HepG2 (cell line): Measurements from ENCODE around the gene TM4SF18. TPM values are rescaled to one million over a fixed set of nuclear protein-coding genes. Genes with fewer than 3 reads are reported as not detected.

Source experiments
- BCL3 ChIP-seq: sonication (generic); formaldehyde crosslinking; IDR thresholded peaks from 2 replicates; pipeline ENCODE4 v1.5.1; 2020; ENCODE audit warnings: mild to moderate bottlenecking, missing genetic modification reagents, moderate library complexity
- GABPA ChIP-seq, 2 experiments: IDR thresholded peaks; 2 replicates each; pipeline ENCODE4 v1.6.1; 2011 to 2016; ENCODE audit warnings: low read depth in 2 of 2, low read length in 1 of 2, missing biosample characterization in 1 of 2, missing genetic modification characterization in 1 of 2
- HDAC6 ChIP-seq: fragments of 200-600 bp; sonication (generic); IDR thresholded peaks from 2 replicates; pipeline ENCODE4 v1.7.0; 2017; ENCODE audit warnings: mild to moderate bottlenecking, antibody characterized with exemption, low read length, low read depth
- HNF4G ChIP-seq, 2 experiments: sonication (generic) in 1 of 2; formaldehyde crosslinking in 1 of 2; IDR thresholded peaks; 2 replicates each; pipeline versions ENCODE4 v1.4.0 to v1.6.1; 2011 to 2020; ENCODE audit warnings: borderline replicate concordance in 2 of 2, low read depth in 2 of 2, mild to moderate bottlenecking in 2 of 2, low read length in 1 of 2, missing genetic modification reagents in 1 of 2, moderate library complexity in 1 of 2
- IKZF4 ChIP-seq: sonication (generic); formaldehyde crosslinking; IDR thresholded peaks from 2 replicates; pipeline ENCODE4 v1.5.1; 2020; ENCODE audit warnings: borderline replicate concordance, mild to moderate bottlenecking, low read depth, missing genetic modification reagents; ENCODE audit errors: not compliant biosample characterization
- KAT8 ChIP-seq: IDR thresholded peaks from 2 replicates; pipeline ENCODE4 v1.6.1; 2016; ENCODE audit warnings: missing genetic modification reagents, missing compliant biosample characterization
- LBX2 ChIP-seq: sonication (generic); formaldehyde crosslinking; IDR thresholded peaks from 2 replicates; pipeline ENCODE4 v1.5.0; 2020; ENCODE audit warnings: missing genetic modification reagents, mild to moderate bottlenecking, borderline replicate concordance
- MAFK ChIP-seq, 2 experiments: IDR thresholded peaks in 1 of 2; conservative IDR thresholded peaks in 1 of 2; 2 replicates each; pipeline ENCODE4 v1.6.1; 2011; ENCODE audit warnings: improper control_type of control experiment in 2 of 2, low read length in 2 of 2
- MYNN ChIP-seq: sonication (generic); formaldehyde crosslinking; IDR thresholded peaks from 2 replicates; pipeline ENCODE4 v1.4.0; 2020; ENCODE audit warnings: mild to moderate bottlenecking, low read depth, missing genetic modification reagents
- RAD21 ChIP-seq: fragments of 450-650 bp; formaldehyde crosslinking; IDR thresholded peaks from 2 replicates; pipeline ENCODE4 v1.5.0; 2020; ENCODE audit warnings: mild to moderate bottlenecking
- SALL1 ChIP-seq: sonication (generic); formaldehyde crosslinking; IDR thresholded peaks from 2 replicates; pipeline ENCODE4 v1.8.0; 2022; ENCODE audit warnings: mild to moderate bottlenecking, missing genetic modification reagents
- TSC22D2 ChIP-seq: sonication (generic); formaldehyde crosslinking; IDR thresholded peaks from 2 replicates; pipeline ENCODE4 v1.5.1; 2020; ENCODE audit warnings: missing genetic modification reagents, mild to moderate bottlenecking, borderline replicate concordance
- ZFP36L1 ChIP-seq: sonication (generic); formaldehyde crosslinking; IDR thresholded peaks from 2 replicates; pipeline ENCODE4 v1.8.0; 2022; ENCODE audit warnings: mild to moderate bottlenecking, missing genetic modification reagents, moderate library complexity
- ZNF124 ChIP-seq: sonication (generic); formaldehyde crosslinking; IDR thresholded peaks from 2 replicates; pipeline ENCODE4 v1.4.0; 2020; ENCODE audit warnings: missing genetic modification reagents
- ZNF557 ChIP-seq: sonication (generic); formaldehyde crosslinking; IDR thresholded peaks from 2 replicates; pipeline ENCODE4 v1.4.0; 2020; ENCODE audit warnings: missing genetic modification reagents
- ZNF562 ChIP-seq: sonication (generic); formaldehyde crosslinking; IDR thresholded peaks from 2 replicates; pipeline ENCODE4 v1.8.0; 2022; ENCODE audit warnings: missing genetic modification reagents, borderline replicate concordance
- ZNF574 ChIP-seq: sonication (generic); formaldehyde crosslinking; IDR thresholded peaks from 2 replicates; pipeline ENCODE4 v1.4.0; 2020; ENCODE audit warnings: missing genetic modification reagents
- ZNF816 ChIP-seq: sonication (generic); formaldehyde crosslinking; IDR thresholded peaks from 2 replicates; pipeline ENCODE4 v1.8.0; 2022; ENCODE audit warnings: missing genetic modification reagents, mild to moderate bottlenecking, borderline replicate concordance
- ZNF850 ChIP-seq: sonication (generic); formaldehyde crosslinking; conservative IDR thresholded peaks from 2 replicates; pipeline ENCODE4 v1.9.0; 2021; ENCODE audit warnings: mild to moderate bottlenecking, missing genetic modification reagents
- ZNF883 ChIP-seq: sonication (generic); formaldehyde crosslinking; IDR thresholded peaks from 2 replicates; pipeline ENCODE4 v1.5.1; 2020; ENCODE audit warnings: mild to moderate bottlenecking, missing genetic modification reagents; ENCODE audit errors: not compliant biosample characterization
- ZSCAN29 ChIP-seq: sonication (generic); formaldehyde crosslinking; conservative IDR thresholded peaks from 2 replicates; pipeline ENCODE4 v1.4.0; 2020; ENCODE audit warnings: mild to moderate bottlenecking, missing genetic modification reagents
- polyA plus RNA-seq, 8 experiments: library from polyadenylated mRNA; depleted of rRNA in 3 of 8; stranded (reverse) in 7 of 8; unstranded in 1 of 8; fragments of >200 nt; fragmentation: Illumina TruSeq in 4 of 8; extraction: Trizol in 4 of 8; gene quantifications; 2 replicates each; pipeline versions ENCODE4 v1.2.1 to v1.2.3, GENCODE V29; 2011 to 2016; ENCODE audit warnings: low read depth in 4 of 8, missing spikeins in 1 of 8, mixed read lengths in 1 of 8; ENCODE audit not compliant: insufficient read depth in 1 of 8
- total RNA-seq, 5 experiments: library from RNA; depleted of rRNA; stranded (reverse); fragments of >200 nt; fragmentation: Illumina TruSeq; extraction: Trizol; gene quantifications; 2 replicates each; pipeline ENCODE4 v1.2.3, GENCODE V29; 2016; ENCODE audit warnings: low read depth in 1 of 5

Gene TM4SF18
- total and polyA plus RNA-seq, 2 of the 13 experiments (the other 11 are each of a cell fraction or from before 2014, with no cell fraction given) = 0.15 TPM; not detected in 1

DNA sequence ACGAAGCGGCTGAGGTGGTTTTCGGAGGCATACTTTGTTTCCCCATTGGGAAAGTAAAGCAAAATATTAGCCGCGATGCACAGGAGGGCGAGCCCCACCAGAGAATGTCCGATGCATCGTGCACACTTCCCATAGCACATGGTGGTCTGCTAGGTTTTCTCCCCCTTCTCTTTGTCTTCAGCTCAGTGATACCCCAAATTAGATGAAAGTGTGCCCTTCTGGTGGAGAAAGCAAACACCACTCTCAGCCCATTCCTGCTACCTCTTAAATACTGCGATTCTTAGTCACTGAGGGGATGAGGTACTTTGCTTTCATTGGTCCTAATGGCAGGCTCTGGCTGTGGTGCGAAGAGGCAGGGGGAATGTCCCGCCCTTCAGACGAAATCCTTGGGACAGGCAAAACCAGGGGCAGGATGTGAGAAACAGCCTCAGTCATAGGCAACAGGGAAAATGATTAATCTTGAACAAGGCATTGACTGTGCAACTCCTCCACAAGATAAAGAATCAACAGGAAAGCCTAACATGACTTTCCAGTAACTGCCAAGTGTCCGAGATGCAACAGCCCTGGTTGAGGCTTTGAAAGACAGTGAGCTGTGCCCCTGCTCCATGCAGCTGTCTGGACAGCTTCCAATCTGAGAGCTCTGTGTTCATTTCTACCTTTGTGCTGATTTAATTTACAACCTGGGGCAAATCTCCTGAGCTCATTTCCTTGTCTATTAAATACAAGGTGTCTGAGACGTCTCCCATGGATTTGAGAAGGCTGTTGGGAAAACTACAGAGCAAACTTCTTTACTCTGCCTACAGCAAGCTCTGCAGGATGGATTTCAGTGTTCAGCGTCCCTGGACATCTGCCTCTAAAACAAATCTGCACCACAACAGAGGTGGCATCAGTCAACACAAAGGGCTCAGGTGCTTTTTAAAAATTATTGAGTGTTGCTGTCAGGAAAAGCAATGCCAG lies 44.2 kb upstream of the TM4SF18 start, which contains the start of gene TM4SF1 (continued):
- peak; percentile 58 for TF ChIP-seq ZNF574 (CRISPR knock-in tag)
- TF ChIP-seq MAFK (conservative IDR thresholded peaks at IDR 0.05 in 1 of 2, IDR thresholded peaks at IDR 0.05 in 1 of 2; ENCODE audit: low read length in 2 of 2) = no peak
- TF ChIP-seq MYNN (CRISPR knock-in tag) = no peak
- no peak; the same call in 1 of the 2 replicates for TF ChIP-seq BCL3 (CRISPR knock-in tag)
- no peak for TF ChIP-seq HNF4G (IDR thresholded peaks at IDR 0.05; ENCODE audit: borderline replicate concordance, low read depth, low read length)
- no peak for TF ChIP-seq HNF4G (CRISPR knock-in tag; IDR thresholded peaks at IDR 0.05; ENCODE audit: borderline replicate concordance, low read depth)
- peak; percentile 93 for TF ChIP-seq SALL1
- no peak for TF ChIP-seq ZNF562 (CRISPR knock-in tag)
- TF ChIP-seq HDAC6 = peak; percentile 26; the same call in 1 of the 2 replicates
- TF ChIP-seq TSC22D2 (CRISPR knock-in tag) = peak; percentile 78; the same call in 1 of the 2 replicates
- TF ChIP-seq RAD21 (CRISPR knock-in tag) = no peak; the same call in 1 of the 2 replicates
- peak; percentile 66; the same call in 1 of the 2 replicates for TF ChIP-seq ZNF557
- no peak; the same call in 1 of the 2 replicates for TF ChIP-seq KAT8
- TF ChIP-seq ZNF883 (CRISPR knock-in tag) = no peak
- TF ChIP-seq ZSCAN29 (CRISPR knock-in tag) = peak; percentile 90; the same call in 1 of the 2 replicates
- TF ChIP-seq ZNF816 (CRISPR knock-in tag) = no peak
- no peak for TF ChIP-seq IKZF4 (CRISPR knock-in tag)
- TF ChIP-seq ZNF124 (CRISPR knock-in tag) = peak; percentile 63; the same call in 1 of the 2 replicates
- TF ChIP-seq LBX2 (CRISPR knock-in tag) = no peak
- no peak for TF ChIP-seq GABPA (IDR thresholded peaks at IDR 0.05; ENCODE audit: low read depth, low read length)
- TF ChIP-seq GABPA (CRISPR knock-in tag; IDR thresholded peaks at IDR 0.05; ENCODE audit: low read depth) = 0 out of 2 replicates have a peak, but pooled peaks have one; percentile 10
- peak; percentile 83; the same call in 1 of the 2 replicates for TF ChIP-seq ZFP36L1 (CRISPR knock-in tag)
- no peak for TF ChIP-seq ZNF850 (CRISPR knock-in tag)
